ENCODE data around the gene RIPOR3.
"Not testable (repeated sequence)": the region's sequence is repeated elsewhere in the genome, so short reads cannot be mapped to it uniquely, and the experiment has no call there.

RIPOR3 gene

GRCh38 chr20:50654904-50655303, 36.4 kb downstream of the RIPOR3 start:
- DNase-seq = no peak

- DNase-seq = no peak
These were observed 38.5 kb downstream of the RIPOR3 start for GRCh38 chr20:50652702-50653294.

GRCh38 chr20:50651676-50652075, 39.7 kb downstream of the RIPOR3 start:
- DNase-seq = no peak

GRCh38 chr20:50649590-50649989, 41.8 kb downstream of the RIPOR3 start:
- DNase-seq = no peak

- DNase-seq = no peak
These were observed 42.7 kb downstream of the RIPOR3 start for GRCh38 chr20:50648651-50649050.

- no peak for DNase-seq
These were observed 44.8 kb downstream of the RIPOR3 start for GRCh38 chr20:50646483-50646996.

- no peak for DNase-seq
These were observed 45.9 kb downstream of the RIPOR3 start for GRCh38 chr20:50645253-50646068.

GRCh38 chr20:50642288-50642803, 49.0 kb downstream of the RIPOR3 start:
- no peak for DNase-seq

- not testable (repeated sequence) for DNase-seq
These were observed 49.6 kb downstream of the RIPOR3 start for GRCh38 chr20:50641625-50642287.

- DNase-seq = not testable (repeated sequence)
These were observed 51.2 kb downstream of the RIPOR3 start for GRCh38 chr20:50639971-50640711.

GRCh38 chr20:50638015-50638847, 53.1 kb downstream of the RIPOR3 start:
- not testable (repeated sequence) for DNase-seq

GRCh38 chr20:50636601-50637540, 54.5 kb downstream of the RIPOR3 start:
- no peak for DNase-seq

GRCh38 chr20:50635676-50636600, 55.4 kb downstream of the RIPOR3 start:
- DNase-seq = peak; percentile 38

GRCh38 chr20:50635014-50635557, 56.3 kb downstream of the RIPOR3 start:
- DNase-seq = no peak

GRCh38 chr20:50634191-50634590, 57.2 kb downstream of the RIPOR3 start:
- DNase-seq = no peak

GRCh38 chr20:50633361-50633760, 58.0 kb downstream of the RIPOR3 start:
- no peak for DNase-seq

- no peak for DNase-seq
These were observed 58.6 kb downstream of the RIPOR3 start for GRCh38 chr20:50632701-50633100.

- no peak for DNase-seq
These were observed 59.1 kb downstream of the RIPOR3 start for GRCh38 chr20:50632236-50632635.

Measured in NCI-H1105 (cell line).